ENCODE measurements around the gene NKAIN2. TPM values are rescaled to one million over a fixed set of nuclear protein-coding genes. Genes with fewer than 3 reads are reported as not detected.

Gene NKAIN2
- total RNA-seq, 2 donors from 2014 or later = 0.68 TPM; not detected in 1

GRCh38 chr6:124066269-124066668 lies 262.6 kb downstream of the NKAIN2 start:
- no peak overlapping the region for H3K4me3 ChIP-seq
- no peak overlapping the region for H3K27ac ChIP-seq
- H3K9me3 ChIP-seq = no peaks in the 10 kb centered on the region
- H3K4me1 ChIP-seq (replicated peaks) = no peaks in the 10 kb centered on the region
- intact Hi-C loops (cut with DNase I) = no loop called here
- H3K27me3 ChIP-seq (replicated peaks; ENCODE audit: insufficient read depth) = no peaks in the 10 kb centered on the region
- DNase-seq (ENCODE audit: low spot score) = no peak
- TF ChIP-seq CTCF (IDR thresholded peaks at IDR 0.05) (no peak), POLR2AphosphoS5 (IDR thresholded peaks at IDR 0.05) (no peak), POLR2A (IDR thresholded peaks at IDR 0.05) (no peak)
- H3K36me3 ChIP-seq = no peaks in the 10 kb centered on the region

- H3K36me3 ChIP-seq = no peaks in the 10 kb centered on the region
- no peak overlapping the region for H3K4me3 ChIP-seq
- TF ChIP-seq POLR2A (IDR thresholded peaks at IDR 0.05) = no peak
- no peak for TF ChIP-seq CTCF (IDR thresholded peaks at IDR 0.05)
- no peak for TF ChIP-seq POLR2AphosphoS5 (IDR thresholded peaks at IDR 0.05)
- DNase-seq (ENCODE audit: low spot score) = no peak
- H3K9me3 ChIP-seq = no peaks in the 10 kb centered on the region
- intact Hi-C loops (cut with DNase I) = no loop called here
- no peaks in the 10 kb centered on the region for H3K4me1 ChIP-seq (replicated peaks)
- WGBS = 74% methylated on average over 6 of the region's 6 CpGs
- H3K27me3 ChIP-seq (replicated peaks; ENCODE audit: insufficient read depth) = no peaks in the 10 kb centered on the region
- H3K27ac ChIP-seq = no peak overlapping the region
These were observed 263.4 kb downstream of the NKAIN2 start for GRCh38 chr6:124066946-124067552.

- Histone ChIP-seq H3K9me3 (no peaks in the 10 kb centered on the region), H3K36me3 (no peaks in the 10 kb centered on the region), H3K27me3 (replicated peaks; ENCODE audit: insufficient read depth) (no peaks in the 10 kb centered on the region), H3K4me1 (replicated peaks) (no peaks in the 10 kb centered on the region), H3K27ac (no peak overlapping the region), H3K4me3 (no peak overlapping the region)
- intact Hi-C loops (cut with DNase I) = no loop called here
- no peak for DNase-seq (ENCODE audit: low spot score)
- TF ChIP-seq CTCF (IDR thresholded peaks at IDR 0.05) (no peak), POLR2A (IDR thresholded peaks at IDR 0.05) (no peak), POLR2AphosphoS5 (IDR thresholded peaks at IDR 0.05) (no peak)
- 79% methylated on average over 5 of the region's 5 CpGs for WGBS
These were observed 265.7 kb downstream of the NKAIN2 start for GRCh38 chr6:124069230-124069950.

GRCh38 chr6:124073021-124073420 lies 269.4 kb downstream of the NKAIN2 start:
- no peaks in the 10 kb centered on the region for H3K4me1 ChIP-seq (replicated peaks)
- WGBS = 71% methylated on average over 6 of the region's 6 CpGs
- no peaks in the 10 kb centered on the region for H3K36me3 ChIP-seq
- no peak overlapping the region for H3K27ac ChIP-seq
- no peaks in the 10 kb centered on the region for H3K27me3 ChIP-seq (replicated peaks; ENCODE audit: insufficient read depth)
- intact Hi-C loops (cut with DNase I) = no loop called here
- no peak overlapping the region for H3K4me3 ChIP-seq
- no peak for TF ChIP-seq CTCF (IDR thresholded peaks at IDR 0.05)
- no peak for TF ChIP-seq POLR2AphosphoS5 (IDR thresholded peaks at IDR 0.05)
- no peak for TF ChIP-seq POLR2A (IDR thresholded peaks at IDR 0.05)
- H3K9me3 ChIP-seq = no peaks in the 10 kb centered on the region
- no peak for DNase-seq (ENCODE audit: low spot score)
